ENCODE results near the gene PRDM16. TPM values are rescaled to one million over a fixed set of nuclear protein-coding genes. Genes with fewer than 3 reads are reported as not detected.

PRDM16 gene
- total and polyA plus RNA-seq, 2 of the 4 experiments (the other 2 are of a cell fraction), result 0.02 TPM; not detected in 1

GRCh38 chr1:3034728-3035562, 34.1 kb upstream of the PRDM16 start:
- DNase-seq, result no peak
- Histone ChIP-seq H2BK120ac (ENCODE audit: low read depth, low read length) (no peak overlapping the region), H3K36me3 (ENCODE audit: control insufficient read depth, insufficient read depth, low read length) (no peaks in the 10 kb centered on the region), H2AK9ac (replicated peaks; ENCODE audit: low read depth, low read length, poor library complexity) (no peak overlapping the region), H4K20me1 (ENCODE audit: insufficient read depth, low read length) (no peaks in the 10 kb centered on the region), H3K4me2 (ENCODE audit: low read depth, low read length) (no peak overlapping the region), H3K27me3 (ENCODE audit: control insufficient read depth, insufficient read depth, low read length) (no peaks in the 10 kb centered on the region), H4K91ac (ENCODE audit: insufficient read depth, low read depth, low read length) (no peak overlapping the region), H3K27ac (ENCODE audit: insufficient read depth, low read length) (no peak overlapping the region), H3K4me3 (ENCODE audit: insufficient read depth, low read depth, low read length) (no peak overlapping the region), H3K4me1 (ENCODE audit: control insufficient read depth, insufficient read depth, low read length) (no peaks in the 10 kb centered on the region), H2AFZ (replicated peaks; ENCODE audit: low read length, poor library complexity) (no peak overlapping the region), H3K18ac (ENCODE audit: low read depth, low read length) (no peak overlapping the region), H3K9me3 (ENCODE audit: control insufficient read depth, insufficient read depth, low read length) (peaks cover 50% of the 10 kb centered on the region), H3K14ac (replicated peaks; ENCODE audit: low read depth, low read length) (no peak overlapping the region), H3K56ac (ENCODE audit: extremely low read depth, insufficient read depth, low read length) (no peak overlapping the region), H2BK20ac (ENCODE audit: low read depth, low read length) (no peak overlapping the region), H3K79me1 (ENCODE audit: low read depth in 1 of 2, low read length in 2 of 2) (no peaks in the 10 kb centered on the region), H4K8ac (ENCODE audit: low read depth in 2 of 2, low read length in 2 of 2) (no peak overlapping the region), H3K9me1 (ENCODE audit: insufficient read depth, low read length) (no peaks in the 10 kb centered on the region), H3K4ac (ENCODE audit: low read depth, low read length) (no peak overlapping the region), H3K9ac (ENCODE audit: low read depth, low read length) (no peak overlapping the region), H2AK5ac (ENCODE audit: low read depth, low read length) (no peak overlapping the region), H2BK5ac (ENCODE audit: low read depth, low read length, poor library complexity, severe bottlenecking) (no peak overlapping the region), H4K5ac (ENCODE audit: low read depth, low read length) (no peak overlapping the region), H3K23ac (ENCODE audit: low read depth, low read length) (no peak overlapping the region), H2BK15ac (ENCODE audit: low read depth, low read length) (no peak overlapping the region)
- ChIA-PET POLR2A (ENCODE audit: unreplicated experiment) (no interaction called here), CTCF (no interaction called here)
- BruUV-seq (replicated peaks), result no TSS peak
- intact Hi-C loops (cut with micrococcal nuclease), result no loop called here
- TF ChIP-seq BHLHE40 (IDR thresholded peaks at IDR 0.05; ENCODE audit: low read depth, low read length), result no peak
- TF ChIP-seq MAFK (IDR thresholded peaks at IDR 0.05; ENCODE audit: low read depth, low read length), result no peak
- no peak for TF ChIP-seq RFX5 (IDR thresholded peaks at IDR 0.05; ENCODE audit: low read depth, low read length)
- TF ChIP-seq CEBPB (IDR thresholded peaks at IDR 0.05; ENCODE audit: low read depth, low read length), result no peak
- no peak for TF ChIP-seq MXI1 (IDR thresholded peaks at IDR 0.05; ENCODE audit: borderline replicate concordance, low read depth, low read length)
- TF ChIP-seq CTCF (conservative IDR thresholded peaks at IDR 0.05; ENCODE audit: low read depth, low read length), result no peak
- TF ChIP-seq POLR2A (IDR thresholded peaks at IDR 0.05; ENCODE audit: low read depth, low read length), result no peak
- no peak for TF ChIP-seq FOS (IDR thresholded peaks at IDR 0.05; ENCODE audit: low read depth, low read length)
- TF ChIP-seq RAD21 (IDR thresholded peaks at IDR 0.05; ENCODE audit: low read length), result no peak
- no peak for TF ChIP-seq SMC3 (IDR thresholded peaks at IDR 0.05; ENCODE audit: low read depth, low read length)
- TF ChIP-seq CHD1 (IDR thresholded peaks at IDR 0.05; ENCODE audit: low read depth, low read length), result no peak
- no peak for TF ChIP-seq MAZ (IDR thresholded peaks at IDR 0.05; ENCODE audit: borderline replicate concordance, low read depth, low read length)
- no peak for TF ChIP-seq USF2 (IDR thresholded peaks at IDR 0.05; ENCODE audit: low read depth, low read length)
- no peak for TF ChIP-seq NFE2L2 (IDR thresholded peaks at IDR 0.05; ENCODE audit: low read depth, low read length)
- no peak for TF ChIP-seq ELK1 (IDR thresholded peaks at IDR 0.05; ENCODE audit: borderline replicate concordance, low read depth, low read length)
- no peak for TF ChIP-seq RCOR1 (IDR thresholded peaks at IDR 0.05; ENCODE audit: insufficient replicate concordance, low read length)
- in situ Hi-C loops (cut with MboI; ENCODE audit: low sequenced_read_pairs), result no loop called here
- no peak for ATAC-seq (ENCODE audit: low read depth)
- dilution Hi-C loops (cut with HindIII; ENCODE audit: low sequenced_read_pairs, unreplicated experiment), result no loop called here
- WGBS, 2 experiments (ENCODE audit: extremely low coverage in 2 of 2, insufficient read length in 1 of 2), result 88% methylated on average over 3 of the region's 14 CpGs; no CpG with 5 or more reads in 1 of the 2 experiments
